GM21528 (cell line): ENCODE results near the gene MLEC.
"Not testable (repeated sequence)": the region's sequence is repeated elsewhere in the genome, so short reads cannot be mapped to it uniquely, and the experiment has no call there.

Experiments used
- ATAC-seq: cut with Tn5 transposase; IDR thresholded peaks from one replicate; pipeline ENCODE4 v1.9.1; 2021; ENCODE audit warnings: mild to moderate bottlenecking, moderate library complexity; ENCODE audit not compliant: unreplicated experiment, low FRiP score

Gene MLEC

GRCh38 chr12:120719072-120719471, 32.1 kb downstream of the MLEC start:
- ATAC-seq, result no peak

GRCh38 chr12:120719496-120720233, 32.7 kb downstream of the MLEC start:
- no peak for ATAC-seq

GRCh38 chr12:120720234-120720986, 33.5 kb downstream of the MLEC start:
- ATAC-seq, result no peak

DNA sequence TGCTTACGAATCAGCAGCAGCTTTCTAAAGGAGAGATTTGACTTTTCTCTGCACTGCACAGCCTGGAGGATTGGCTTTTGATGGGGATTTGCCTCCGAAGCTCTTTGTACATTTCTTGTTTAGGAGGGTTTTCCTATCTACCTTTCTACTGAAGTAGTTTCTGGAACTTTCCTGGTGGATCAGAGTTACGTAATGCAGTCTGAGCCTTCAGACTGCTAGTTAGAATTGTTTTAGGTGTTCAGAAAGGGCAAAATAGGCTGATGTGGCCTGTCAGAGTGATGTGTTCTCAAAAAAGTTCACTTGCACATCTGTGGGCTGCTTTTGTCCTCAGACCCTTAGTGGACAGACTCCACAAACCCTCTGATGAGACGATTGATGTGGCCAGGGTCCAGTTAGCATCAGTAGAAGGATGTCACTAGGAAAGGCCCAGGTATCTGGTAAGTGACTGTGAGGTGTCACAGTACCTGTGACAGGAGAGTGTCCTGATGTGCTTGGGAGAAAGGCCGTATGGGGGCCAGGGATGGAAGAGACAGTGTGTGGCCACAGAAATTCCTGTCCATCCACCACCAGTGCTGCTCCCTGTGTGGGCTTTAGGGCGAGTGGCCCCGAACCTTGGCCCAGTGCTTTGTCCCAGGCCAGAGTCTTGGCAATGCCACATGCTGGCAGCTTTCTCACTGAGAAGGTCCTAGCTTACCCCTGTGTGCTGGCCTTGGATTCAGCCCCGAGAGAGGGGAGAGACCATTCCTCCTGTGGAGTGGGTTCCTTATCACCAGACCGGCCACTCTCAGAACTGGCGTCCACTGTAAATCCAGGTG, 34.2 kb downstream of the MLEC start:
- ATAC-seq, result no peak

GRCh38 chr12:120721866-120722265, 34.9 kb downstream of the MLEC start:
- no peak for ATAC-seq

GRCh38 chr12:120722784-120723183, 35.8 kb downstream of the MLEC start:
- ATAC-seq, result no peak

DNA sequence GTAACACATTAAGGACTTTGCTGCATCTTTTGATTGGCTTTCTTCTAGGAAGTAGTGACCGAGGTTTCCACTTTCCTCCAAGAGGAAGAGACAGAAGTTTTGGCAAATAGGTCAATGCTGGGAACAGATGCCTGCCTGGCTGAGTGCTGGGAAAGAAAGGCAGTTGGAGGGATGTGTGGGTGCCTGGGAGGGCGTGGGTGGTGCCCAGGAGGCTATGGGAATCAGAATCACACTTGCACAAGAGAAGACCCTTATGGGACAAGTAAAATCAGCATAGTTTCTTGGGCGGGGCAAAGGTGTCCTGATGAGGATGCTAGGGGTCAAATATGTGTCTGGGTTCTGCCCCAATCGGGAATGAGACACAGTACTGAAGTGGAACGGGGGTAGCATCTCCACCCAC, 37.8 kb downstream of the MLEC start:
- no peak for ATAC-seq

GRCh38 chr12:120725151-120725658, 38.3 kb downstream of the MLEC start:
- ATAC-seq, result peak; percentile 8

- peak; percentile 93 for ATAC-seq
Measured at GRCh38 chr12:120725659-120726509, 38.9 kb downstream of the MLEC start, which contains the start of gene ACADS. Gene ACADS, plus strand, starts transcription at chr12:120725826. Its CDS starts 60 bp downstream, at chr12:120725886.

GRCh38 chr12:120726510-120726793, 39.5 kb downstream of the MLEC start:
- no peak for ATAC-seq

GRCh38 chr12:120726961-120727360, 40.0 kb downstream of the MLEC start:
- ATAC-seq, result no peak

DNA sequence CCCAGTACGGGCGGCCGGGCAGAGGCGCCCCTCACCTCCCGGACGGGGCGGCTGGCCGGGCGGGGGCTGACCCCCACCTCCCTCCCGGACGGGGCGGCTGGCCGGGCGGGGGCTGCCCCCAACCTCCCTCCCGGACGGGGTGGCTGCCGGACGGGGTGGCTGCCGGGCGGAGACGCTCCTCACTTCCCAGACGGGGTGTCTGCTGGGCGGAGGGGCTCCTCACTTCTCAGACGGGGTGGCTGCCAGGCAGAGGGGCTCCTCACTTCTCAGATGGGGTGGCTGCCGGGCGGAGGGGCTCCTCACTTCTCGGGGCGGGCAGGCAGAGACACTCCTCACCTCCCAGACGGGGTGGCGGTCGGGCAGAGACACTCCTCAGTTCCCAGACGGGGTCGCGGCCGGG, 45.2 kb downstream of the MLEC start:
- not testable (repeated sequence) for ATAC-seq

DNA sequence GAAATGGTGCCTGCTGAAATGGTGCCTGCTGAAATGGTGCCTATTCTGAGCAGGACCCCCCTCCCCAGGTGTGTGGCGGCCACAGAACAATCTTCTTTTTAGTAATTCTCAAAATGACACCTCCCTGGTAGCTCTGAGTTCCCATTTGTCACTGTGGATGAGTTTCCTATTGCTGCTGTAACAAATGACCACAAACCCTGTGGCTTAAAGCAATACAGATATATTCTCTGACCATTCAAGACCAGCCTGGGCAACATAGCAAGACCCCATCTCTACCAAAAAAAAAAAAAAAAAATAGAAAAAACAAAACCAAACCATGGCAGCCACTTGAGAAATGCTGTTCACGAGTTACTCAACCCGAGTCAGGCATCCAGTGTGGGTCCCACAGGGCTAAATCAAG, 46.6 kb downstream of the MLEC start:
- ATAC-seq, result no peak

DNA sequence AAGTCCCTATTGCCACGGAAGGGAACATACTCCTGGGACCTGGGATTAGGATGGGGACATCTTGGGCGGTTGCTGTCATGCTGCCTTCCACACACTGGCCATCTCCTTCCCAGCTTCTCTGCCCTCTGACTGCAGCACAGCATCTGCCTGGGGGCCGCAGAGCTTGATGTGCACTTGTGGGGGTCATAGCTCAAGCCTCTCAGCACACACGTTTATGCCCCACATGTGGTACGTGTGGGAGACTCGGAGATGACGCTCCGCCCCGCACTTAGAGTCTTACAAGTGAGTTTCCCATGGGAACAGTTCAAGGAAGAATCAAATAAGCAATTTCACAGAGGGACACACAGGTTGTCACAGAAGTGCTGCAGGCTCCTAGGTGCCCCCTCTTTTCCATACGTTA, 47.3 kb downstream of the MLEC start:
- ATAC-seq, result no peak

GRCh38 chr12:120735181-120735580, 48.2 kb downstream of the MLEC start:
- no peak for ATAC-seq

DNA sequence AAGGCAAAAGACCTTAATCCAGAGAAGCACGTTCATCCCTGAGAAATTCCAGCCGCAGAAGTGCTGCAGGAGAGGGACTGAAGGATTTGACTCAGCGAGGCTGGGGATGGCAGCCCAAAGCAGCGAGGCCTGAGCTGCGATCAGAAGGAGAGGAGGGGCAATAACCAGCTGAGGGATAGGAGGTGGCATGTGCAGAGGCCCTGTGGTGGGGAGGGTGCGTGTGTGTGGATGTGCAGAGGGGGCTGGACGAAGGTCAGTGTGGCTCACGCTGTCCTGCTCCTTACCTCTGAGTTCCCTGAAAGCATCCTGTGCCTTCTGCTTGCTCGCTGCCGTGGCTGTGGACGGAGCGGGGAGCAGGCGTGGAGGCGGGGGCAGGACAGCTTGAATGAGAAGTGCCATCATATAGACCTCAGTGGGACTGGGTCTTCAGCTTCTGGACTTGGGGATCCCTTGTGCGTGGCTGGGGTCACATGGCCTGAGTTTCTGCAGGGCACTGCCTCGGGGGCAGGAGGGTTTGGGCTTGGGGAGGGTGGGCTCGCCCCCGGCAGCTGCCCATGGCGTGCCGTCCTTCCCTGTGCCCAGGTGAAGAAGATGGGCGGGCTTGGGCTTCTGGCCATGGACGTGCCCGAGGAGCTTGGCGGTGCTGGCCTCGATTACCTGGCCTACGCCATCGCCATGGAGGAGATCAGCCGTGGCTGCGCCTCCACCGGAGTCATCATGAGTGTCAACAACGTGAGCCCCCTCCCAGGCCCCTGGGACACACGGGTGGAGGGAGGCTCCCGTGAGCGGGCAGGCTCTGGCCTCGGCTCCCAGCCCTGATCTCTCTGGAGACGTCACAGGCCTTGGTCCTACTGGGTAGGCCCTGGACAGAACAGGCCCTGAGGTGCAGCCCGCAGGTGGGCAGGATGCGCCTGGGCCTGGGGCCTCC, 49.7 kb downstream of the MLEC start:
- no peak for ATAC-seq

DNA sequence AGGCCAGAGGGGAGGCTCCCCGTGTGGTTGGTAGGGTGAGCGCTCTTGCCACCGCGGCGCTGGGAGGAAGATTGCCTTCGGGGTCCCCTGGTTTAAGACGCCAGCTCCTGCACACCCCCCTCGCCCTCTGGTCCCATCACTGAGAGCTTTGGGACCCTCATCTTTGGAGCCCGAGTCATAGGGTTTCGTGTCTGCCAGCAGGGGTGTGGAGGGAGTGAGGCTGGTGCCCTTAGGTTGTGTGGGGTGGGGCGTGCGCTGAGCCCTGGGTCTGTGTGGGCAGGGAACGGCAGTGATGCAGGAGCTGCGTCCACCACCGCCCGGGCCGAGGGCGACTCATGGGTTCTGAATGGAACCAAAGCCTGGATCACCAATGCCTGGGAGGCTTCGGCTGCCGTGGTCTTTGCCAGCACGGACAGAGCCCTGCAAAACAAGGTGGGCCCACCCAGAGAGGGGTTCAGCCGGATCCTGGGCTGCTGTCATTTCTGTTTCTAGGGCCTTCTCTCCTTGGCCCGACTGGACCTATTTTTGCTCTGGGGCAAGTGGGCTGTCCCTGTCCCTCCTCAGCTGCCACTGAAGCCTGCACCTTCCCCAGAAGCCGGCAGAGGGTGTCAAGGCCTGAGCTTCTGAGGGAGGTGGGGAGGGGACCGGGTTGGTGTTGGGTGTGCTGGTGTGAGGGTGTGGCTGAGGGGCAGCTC, 50.8 kb downstream of the MLEC start:
- no peak for ATAC-seq

GRCh38 chr12:120738252-120739030, 51.5 kb downstream of the MLEC start:
- ATAC-seq, result no peak
